ENCODE measurements around the gene ERG28. TPM values are rescaled to one million over a fixed set of nuclear protein-coding genes. Genes with fewer than 3 reads are reported as not detected.

The ERG28 gene
- total and polyA plus RNA-seq, 7 experiments from 2014 or later, result 7.6 to 37.1 (median 13.2) TPM

DNA sequence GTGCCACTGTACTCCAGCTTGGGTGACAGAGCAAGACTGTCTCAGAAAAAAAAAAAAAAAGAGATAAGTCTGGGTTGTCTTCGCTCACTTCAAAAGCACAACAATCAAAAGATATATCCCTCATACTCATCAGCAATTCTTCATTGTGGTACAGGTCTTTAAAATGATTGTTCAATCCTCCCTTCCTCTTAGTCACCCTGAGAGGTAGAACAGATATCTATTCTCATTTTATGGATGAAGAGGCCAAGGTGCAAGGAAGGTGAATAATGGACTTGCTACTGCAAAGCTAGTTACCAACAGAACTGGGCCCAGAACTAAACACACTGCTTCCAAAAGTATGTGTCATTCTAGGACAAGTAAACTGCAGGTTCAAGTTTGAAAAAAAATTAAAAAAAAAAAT is 7.1 kb downstream of the ERG28 start:
- no peak overlapping the region for H3K4me3 ChIP-seq (ENCODE audit: low read length)
- no peaks in the 10 kb centered on the region for H3K9me3 ChIP-seq (ENCODE audit: control insufficient read depth in 2 of 3, low read length in 3 of 3)
- intact Hi-C loops (cut with micrococcal nuclease), result loop anchor here in 1 of 2 donors (5.0 kb wide), 1 partner anchor 521 kb away; no protein-coding TSS in a partner anchor
- H3K4me1 ChIP-seq (ENCODE audit: control insufficient read depth in 2 of 2, insufficient read depth in 2 of 2, low read length in 2 of 2), result no peaks in the 10 kb centered on the region
- POLR2A ChIA-PET, result interaction anchor here (0.6 to 1.7 kb wide), 4 partner anchors 56 to 1971 kb away, joined by 4 to 13 read pairs (median 6); no protein-coding TSS in a partner anchor
- H3K36me3 ChIP-seq (ENCODE audit: control insufficient read depth in 2 of 3, insufficient read depth in 3 of 3, low read length in 3 of 3), result peaks cover 6 to 75% (median 13%) of the 10 kb centered on the region in 3 experiments
- CTCF ChIA-PET, result interaction anchor here (0.6 to 7.4 kb wide), 14 partner anchors 9 to 1062 kb away, joined by 3 to 133 read pairs (median 4); partner anchors contain the start of gene FLVCR2
- Mint-ChIP-seq H3K36me3 (peaks cover 14 to 37% (median 30%) of the 10 kb centered on the region in 5 donors), H3K27ac (no peak overlapping the region), H3K4me3 (no peak overlapping the region), H3K27me3 (no peaks in the 10 kb centered on the region), H3K9me3 (no peaks in the 10 kb centered on the region), H3K4me1 (peaks cover 2 to 14% (median 5%) of the 10 kb centered on the region in 7 donors)
- no peak overlapping the region for H3K27ac ChIP-seq (ENCODE audit: low read depth, low read length)
- DNase-seq, result no peak
- H3K27me3 ChIP-seq (ENCODE audit: control insufficient read depth in 2 of 2, insufficient read depth in 2 of 2, low read length in 2 of 2), result no peaks in the 10 kb centered on the region
- ATAC-seq, result no peak

DNA sequence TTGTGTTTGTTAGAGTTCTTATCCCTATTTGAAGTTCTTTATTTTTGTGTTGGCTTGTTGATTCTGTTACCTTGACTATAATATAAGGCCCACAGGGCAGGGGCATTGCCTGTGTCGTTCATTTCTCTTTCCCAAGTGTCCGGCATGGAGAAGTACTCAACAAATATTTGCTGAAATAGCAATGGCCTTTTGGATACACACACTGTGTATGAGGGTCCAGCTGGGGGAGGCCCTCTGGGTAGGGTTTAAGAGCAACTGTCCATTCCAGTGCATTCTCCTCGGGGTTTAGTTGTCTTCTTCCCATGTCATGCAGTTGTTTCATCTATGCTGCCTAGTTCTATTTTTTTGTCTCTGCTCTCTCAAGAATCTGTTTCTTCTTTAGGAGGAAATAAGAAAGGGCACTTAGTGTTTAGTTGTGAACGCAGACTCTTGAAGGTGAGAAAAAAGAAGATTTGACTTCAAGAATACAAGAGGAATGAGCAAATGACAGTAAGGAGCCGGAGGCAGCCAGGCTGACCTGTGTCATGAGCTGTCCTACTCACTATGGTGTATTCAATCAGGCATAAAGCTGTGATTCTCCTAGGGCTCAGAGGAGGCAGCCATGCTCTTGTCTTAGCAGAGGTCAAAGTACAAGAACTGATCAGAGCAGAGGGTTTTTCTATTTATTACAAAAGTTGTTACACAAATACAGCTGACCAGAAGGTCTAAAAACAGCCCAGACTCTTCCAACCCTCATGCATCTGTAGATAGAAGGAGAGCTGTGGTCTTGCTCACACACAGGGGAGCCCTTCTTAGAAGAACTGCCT is 10.2 kb downstream of the ERG28 start:
- intact Hi-C loops (cut with micrococcal nuclease), result loop anchor here in 1 of 2 donors (5.0 kb wide), 1 partner anchor 518 kb away; no protein-coding TSS in a partner anchor
- DNase-seq (no peak), ATAC-seq (no peak)
- H3K36me3 ChIP-seq (ENCODE audit: control insufficient read depth in 2 of 3, insufficient read depth in 3 of 3, low read length in 3 of 3), result peaks cover 6 to 78% (median 13%) of the 10 kb centered on the region in 3 experiments
- no peaks in the 10 kb centered on the region for H3K4me1 ChIP-seq (ENCODE audit: control insufficient read depth in 2 of 2, insufficient read depth in 2 of 2, low read length in 2 of 2)
- no peaks in the 10 kb centered on the region for H3K27me3 ChIP-seq (ENCODE audit: control insufficient read depth in 2 of 2, insufficient read depth in 2 of 2, low read length in 2 of 2)
- H3K27ac Mint-ChIP-seq, result no peak overlapping the region
- peaks cover 0 to 5% (median 4%) of the 10 kb centered on the region in 7 donors for H3K4me1 Mint-ChIP-seq
- peaks cover 19 to 45% (median 32%) of the 10 kb centered on the region in 5 donors for H3K36me3 Mint-ChIP-seq
- H3K4me3 ChIP-seq (ENCODE audit: low read length), result no peak overlapping the region
- ChIA-PET POLR2A (interaction anchor here (1.4 kb wide), 2 partner anchors 10 to 72 kb away, joined by 4 to 5 read pairs; partner anchors contain the start of genes ERG28 and FLVCR2), CTCF (interaction anchor here (1.8 kb wide), 1 partner anchor 73 kb away, joined by 9 read pairs; the partner anchor contains the start of gene FLVCR2)
- no peaks in the 10 kb centered on the region for H3K27me3 Mint-ChIP-seq
- no peaks in the 10 kb centered on the region for H3K9me3 Mint-ChIP-seq
- H3K9me3 ChIP-seq (ENCODE audit: control insufficient read depth in 2 of 3, low read length in 3 of 3), result no peaks in the 10 kb centered on the region
- H3K4me3 Mint-ChIP-seq, result no peak overlapping the region
- H3K27ac ChIP-seq (ENCODE audit: low read depth, low read length), result no peak overlapping the region

DNA sequence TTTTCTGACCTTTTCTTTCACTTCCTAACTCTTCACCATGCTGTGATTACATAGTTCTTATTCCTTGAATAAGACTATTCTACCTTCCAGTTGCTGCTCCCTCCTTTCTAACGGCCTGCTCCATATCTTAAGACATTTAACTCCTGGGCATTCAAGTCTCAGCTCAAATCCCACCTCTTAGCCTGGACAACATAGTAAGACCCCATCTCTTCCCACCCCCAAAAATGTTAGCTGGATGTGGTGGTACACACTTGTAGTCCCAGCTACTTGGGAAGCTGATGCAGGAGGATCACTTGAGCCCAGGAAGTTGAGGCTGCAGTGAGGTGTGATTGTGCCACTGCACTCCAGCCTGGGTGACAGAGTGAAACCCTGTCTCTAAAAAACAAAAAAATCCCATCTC is 10.9 kb downstream of the ERG28 start:
- peaks cover 19 to 47% (median 32%) of the 10 kb centered on the region in 5 donors for H3K36me3 Mint-ChIP-seq
- peak overlapping the region in 3 of 9 donors; percentile 24 to 45 (median 34) for H3K27ac Mint-ChIP-seq
- Histone ChIP-seq H3K9me3 (ENCODE audit: control insufficient read depth in 2 of 3, low read length in 3 of 3) (no peaks in the 10 kb centered on the region), H3K4me1 (ENCODE audit: control insufficient read depth in 2 of 2, insufficient read depth in 2 of 2, low read length in 2 of 2) (no peaks in the 10 kb centered on the region), H3K4me3 (ENCODE audit: low read length) (no peak overlapping the region), H3K27me3 (ENCODE audit: control insufficient read depth in 2 of 2, insufficient read depth in 2 of 2, low read length in 2 of 2) (no peaks in the 10 kb centered on the region), H3K36me3 (ENCODE audit: control insufficient read depth in 2 of 3, insufficient read depth in 3 of 3, low read length in 3 of 3) (peaks cover 6 to 71% (median 13%) of the 10 kb centered on the region in 3 experiments), H3K27ac (ENCODE audit: low read depth, low read length) (no peak overlapping the region)
- ChIA-PET POLR2A (interaction anchor here (1.4 kb wide), 1 partner anchor 11 kb away, joined by 4 read pairs; the partner anchor contains the start of gene ERG28), CTCF (interaction anchor here (0.5 to 1.8 kb wide), 4 partner anchors 62 to 341 kb away, joined by 3 to 9 read pairs (median 3); partner anchors contain the start of gene FLVCR2)
- no peaks in the 10 kb centered on the region for H3K27me3 Mint-ChIP-seq
- no peaks in the 10 kb centered on the region for H3K9me3 Mint-ChIP-seq
- ATAC-seq (no peak), DNase-seq (no peak)
- H3K4me1 Mint-ChIP-seq, result peaks cover 0 to 5% (median 4%) of the 10 kb centered on the region in 7 donors
- no peak overlapping the region for H3K4me3 Mint-ChIP-seq
- intact Hi-C loops (cut with micrococcal nuclease), result loop anchor here in 1 of 2 donors (5.0 kb wide), 1 partner anchor 517 kb away; no protein-coding TSS in a partner anchor

DNA sequence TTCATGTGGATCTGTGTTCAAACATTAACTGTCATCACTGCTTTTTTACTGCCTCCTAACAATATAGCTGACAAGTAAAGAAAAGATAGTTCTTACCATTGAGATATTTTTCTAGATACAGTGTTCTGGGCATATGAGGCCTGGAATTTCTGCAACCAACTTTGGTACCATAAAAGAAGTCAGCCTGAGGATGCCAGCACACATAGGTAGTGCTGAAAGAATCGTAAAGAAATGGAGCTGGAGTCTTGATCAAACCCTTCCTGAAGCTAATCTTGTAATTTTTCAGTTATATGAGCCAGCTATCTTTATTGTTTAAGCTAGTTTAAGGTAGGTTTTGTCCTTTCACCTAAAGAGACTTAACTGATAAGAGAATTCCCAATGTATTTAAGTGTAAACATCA is 11.3 kb downstream of the ERG28 start:
- Histone ChIP-seq H3K4me1 (ENCODE audit: control insufficient read depth in 2 of 2, insufficient read depth in 2 of 2, low read length in 2 of 2) (no peaks in the 10 kb centered on the region), H3K27me3 (ENCODE audit: control insufficient read depth in 2 of 2, insufficient read depth in 2 of 2, low read length in 2 of 2) (no peaks in the 10 kb centered on the region), H3K4me3 (ENCODE audit: low read length) (no peak overlapping the region), H3K9me3 (ENCODE audit: control insufficient read depth in 2 of 3, low read length in 3 of 3) (no peaks in the 10 kb centered on the region), H3K36me3 (ENCODE audit: control insufficient read depth in 2 of 3, insufficient read depth in 3 of 3, low read length in 3 of 3) (peaks cover 6 to 67% (median 13%) of the 10 kb centered on the region in 3 experiments), H3K27ac (ENCODE audit: low read depth, low read length) (no peak overlapping the region)
- no peaks in the 10 kb centered on the region for H3K27me3 Mint-ChIP-seq
- peaks cover 19 to 51% (median 32%) of the 10 kb centered on the region in 5 donors for H3K36me3 Mint-ChIP-seq
- ChIA-PET CTCF (interaction anchor here (0.5 to 1.8 kb wide), 4 partner anchors 62 to 340 kb away, joined by 3 to 9 read pairs (median 3); partner anchors contain the start of gene FLVCR2), POLR2A (interaction anchor here (0.6 to 1.4 kb wide), 2 partner anchors 10 to 11 kb away, joined by 3 to 4 read pairs; partner anchors contain the start of gene ERG28)
- H3K4me1 Mint-ChIP-seq, result peaks cover 0 to 5% (median 4%) of the 10 kb centered on the region in 7 donors
- H3K4me3 Mint-ChIP-seq, result no peak overlapping the region
- intact Hi-C loops (cut with micrococcal nuclease), result no loop called here
- H3K27ac Mint-ChIP-seq, result peak overlapping the region in 1 of 9 donors; percentile 19
- no peak for DNase-seq
- no peak for ATAC-seq
- no peaks in the 10 kb centered on the region for H3K9me3 Mint-ChIP-seq

DNA sequence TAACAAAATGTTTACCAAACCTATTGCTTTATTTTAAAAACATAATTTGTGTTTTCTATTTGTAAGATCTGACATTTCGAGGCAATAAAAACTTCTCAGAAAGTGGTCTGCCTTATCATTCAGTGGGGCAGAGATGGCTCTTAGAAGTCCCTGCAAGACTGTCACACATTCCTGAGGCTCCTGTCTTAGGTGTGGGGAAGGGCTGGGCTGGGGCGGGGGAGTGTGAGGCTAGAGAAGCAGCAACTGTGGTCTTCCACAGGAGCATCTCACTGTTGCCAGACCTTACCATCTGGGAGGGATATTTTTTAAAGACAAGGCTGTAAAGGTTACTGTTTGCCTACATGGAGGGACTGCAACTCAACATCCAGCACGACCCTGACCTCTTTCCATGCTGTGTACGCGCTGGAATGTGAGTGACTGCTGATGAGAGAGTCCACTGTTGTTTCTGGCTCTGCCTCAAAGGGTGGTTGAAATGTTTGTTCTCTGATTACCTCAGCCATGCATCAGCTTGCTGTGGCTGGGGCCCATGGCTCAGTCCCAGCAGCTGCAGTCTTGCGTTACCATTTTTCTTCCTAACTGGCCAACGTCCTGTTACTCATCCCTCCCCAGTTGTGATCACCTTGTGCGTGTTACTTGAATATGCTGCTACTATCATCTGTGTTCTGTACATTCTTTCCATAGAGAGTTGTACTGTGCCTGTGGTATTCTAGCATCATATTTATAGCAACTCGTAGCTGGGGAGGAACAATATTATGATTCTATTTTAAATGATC is 12.4 kb downstream of the ERG28 start:
- Histone ChIP-seq H3K27ac (ENCODE audit: low read depth, low read length) (no peak overlapping the region), H3K4me3 (ENCODE audit: low read length) (no peak overlapping the region), H3K4me1 (ENCODE audit: control insufficient read depth in 2 of 2, insufficient read depth in 2 of 2, low read length in 2 of 2) (no peaks in the 10 kb centered on the region), H3K9me3 (ENCODE audit: control insufficient read depth in 2 of 3, low read length in 3 of 3) (no peaks in the 10 kb centered on the region), H3K36me3 (ENCODE audit: control insufficient read depth in 2 of 3, insufficient read depth in 3 of 3, low read length in 3 of 3) (peaks cover 6 to 61% (median 13%) of the 10 kb centered on the region in 3 experiments), H3K27me3 (ENCODE audit: control insufficient read depth in 2 of 2, insufficient read depth in 2 of 2, low read length in 2 of 2) (no peaks in the 10 kb centered on the region)
- POLR2A ChIA-PET, result no interaction called here
- Mint-ChIP-seq H3K27ac (peak overlapping the region in 4 of 9 donors; percentile 8 to 69 (median 37)), H3K4me1 (peaks cover 0 to 3% (median 0%) of the 10 kb centered on the region in 7 donors), H3K36me3 (peaks cover 23 to 52% (median 31%) of the 10 kb centered on the region in 5 donors), H3K27me3 (no peaks in the 10 kb centered on the region), H3K4me3 (no peak overlapping the region), H3K9me3 (no peaks in the 10 kb centered on the region)
- ATAC-seq (no peak), DNase-seq (no peak)
- intact Hi-C loops (cut with micrococcal nuclease), result no loop called here
- CTCF ChIA-PET, result no interaction called here

DNA sequence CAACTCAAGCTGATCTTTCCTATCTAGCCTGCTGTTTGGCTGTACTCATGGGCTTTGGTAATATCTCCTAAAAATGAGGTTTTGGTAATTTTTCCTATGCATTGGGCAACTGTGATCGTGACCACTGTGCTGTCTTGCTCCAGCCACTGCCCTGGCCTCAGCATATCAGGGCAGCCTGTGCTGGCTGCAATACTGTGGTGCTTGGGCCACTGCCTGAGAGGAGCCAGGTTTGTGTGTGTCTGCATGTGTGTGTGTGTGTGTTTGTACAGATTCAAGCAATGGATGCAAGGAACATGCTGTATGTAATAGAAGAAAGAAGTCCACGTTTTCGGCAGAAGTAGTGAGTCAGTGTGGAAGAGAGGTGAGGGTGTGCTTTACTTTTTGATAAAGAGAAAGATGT is 13.0 kb downstream of the ERG28 start:
- H3K4me1 ChIP-seq (ENCODE audit: control insufficient read depth in 2 of 2, insufficient read depth in 2 of 2, low read length in 2 of 2), result no peaks in the 10 kb centered on the region
- no peak overlapping the region for H3K27ac ChIP-seq (ENCODE audit: low read depth, low read length)
- CTCF ChIA-PET, result no interaction called here
- no peak overlapping the region for H3K4me3 ChIP-seq (ENCODE audit: low read length)
- H3K27ac Mint-ChIP-seq, result peak overlapping the region in 2 of 9 donors; percentile 8 to 9
- H3K27me3 Mint-ChIP-seq, result no peaks in the 10 kb centered on the region
- intact Hi-C loops (cut with micrococcal nuclease), result no loop called here
- no peaks in the 10 kb centered on the region for H3K9me3 Mint-ChIP-seq
- H3K4me1 Mint-ChIP-seq, result peaks cover 0 to 3% (median 0%) of the 10 kb centered on the region in 7 donors
- no peak overlapping the region for H3K4me3 Mint-ChIP-seq
- H3K36me3 ChIP-seq (ENCODE audit: control insufficient read depth in 2 of 3, insufficient read depth in 3 of 3, low read length in 3 of 3), result peaks cover 6 to 57% (median 13%) of the 10 kb centered on the region in 3 experiments
- H3K36me3 Mint-ChIP-seq, result peaks cover 23 to 48% (median 29%) of the 10 kb centered on the region in 5 donors
- ATAC-seq, result no peak
- no peaks in the 10 kb centered on the region for H3K9me3 ChIP-seq (ENCODE audit: control insufficient read depth in 2 of 3, low read length in 3 of 3)
- no peak for DNase-seq
- H3K27me3 ChIP-seq (ENCODE audit: control insufficient read depth in 2 of 2, insufficient read depth in 2 of 2, low read length in 2 of 2), result no peaks in the 10 kb centered on the region
- POLR2A ChIA-PET, result no interaction called here
